Loucy (cell line): ENCODE data around the gene CNTRL.

Source experiments
- EZH2phosphoT487 ChIP-seq: fragments of 200-600 bp; IDR thresholded peaks from 2 replicates; pipeline ENCODE4 v1.6.1; 2018; ENCODE audit warnings: antibody characterized with exemption, mild to moderate bottlenecking, moderate library complexity, borderline replicate concordance
- TF ChIP-seq, protein P1 (sequence below): fragments of 200-600 bp; sonication (generic); conservative IDR thresholded peaks from 2 replicates; pipeline ENCODE4 v1.5.1; 2014; ENCODE audit warnings: mild to moderate bottlenecking, antibody characterized with exemption, low read length

DNA sequence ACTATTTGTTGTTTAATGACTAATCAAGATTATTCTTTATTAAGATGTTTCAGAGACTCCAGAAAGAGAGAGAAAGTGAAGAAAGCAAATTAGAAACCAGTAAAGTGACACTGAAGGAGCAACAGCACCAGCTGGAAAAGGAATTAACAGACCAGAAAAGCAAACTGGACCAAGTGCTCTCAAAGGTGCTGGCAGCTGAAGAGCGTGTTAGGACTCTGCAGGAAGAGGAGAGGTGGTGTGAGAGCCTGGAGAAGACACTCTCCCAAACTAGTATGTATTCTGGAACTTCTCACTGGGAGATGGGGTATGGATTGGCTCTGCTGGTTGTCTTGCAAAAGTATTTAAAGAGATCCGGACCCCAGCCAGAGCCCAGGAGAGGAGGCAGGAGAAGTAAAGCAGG, 93.3 kb downstream of the CNTRL start:
- TF ChIP-seq, protein P1, sequence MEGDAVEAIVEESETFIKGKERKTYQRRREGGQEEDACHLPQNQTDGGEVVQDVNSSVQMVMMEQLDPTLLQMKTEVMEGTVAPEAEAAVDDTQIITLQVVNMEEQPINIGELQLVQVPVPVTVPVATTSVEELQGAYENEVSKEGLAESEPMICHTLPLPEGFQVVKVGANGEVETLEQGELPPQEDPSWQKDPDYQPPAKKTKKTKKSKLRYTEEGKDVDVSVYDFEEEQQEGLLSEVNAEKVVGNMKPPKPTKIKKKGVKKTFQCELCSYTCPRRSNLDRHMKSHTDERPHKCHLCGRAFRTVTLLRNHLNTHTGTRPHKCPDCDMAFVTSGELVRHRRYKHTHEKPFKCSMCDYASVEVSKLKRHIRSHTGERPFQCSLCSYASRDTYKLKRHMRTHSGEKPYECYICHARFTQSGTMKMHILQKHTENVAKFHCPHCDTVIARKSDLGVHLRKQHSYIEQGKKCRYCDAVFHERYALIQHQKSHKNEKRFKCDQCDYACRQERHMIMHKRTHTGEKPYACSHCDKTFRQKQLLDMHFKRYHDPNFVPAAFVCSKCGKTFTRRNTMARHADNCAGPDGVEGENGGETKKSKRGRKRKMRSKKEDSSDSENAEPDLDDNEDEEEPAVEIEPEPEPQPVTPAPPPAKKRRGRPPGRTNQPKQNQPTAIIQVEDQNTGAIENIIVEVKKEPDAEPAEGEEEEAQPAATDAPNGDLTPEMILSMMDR = no peak
- TF ChIP-seq EZH2phosphoT487 = no peak
